Measurements from ENCODE around the gene TMEM89.
A peak's percentile ranks its signal among the peaks of the same experiment; 100 is the strongest.

TMEM89 gene

DNA sequence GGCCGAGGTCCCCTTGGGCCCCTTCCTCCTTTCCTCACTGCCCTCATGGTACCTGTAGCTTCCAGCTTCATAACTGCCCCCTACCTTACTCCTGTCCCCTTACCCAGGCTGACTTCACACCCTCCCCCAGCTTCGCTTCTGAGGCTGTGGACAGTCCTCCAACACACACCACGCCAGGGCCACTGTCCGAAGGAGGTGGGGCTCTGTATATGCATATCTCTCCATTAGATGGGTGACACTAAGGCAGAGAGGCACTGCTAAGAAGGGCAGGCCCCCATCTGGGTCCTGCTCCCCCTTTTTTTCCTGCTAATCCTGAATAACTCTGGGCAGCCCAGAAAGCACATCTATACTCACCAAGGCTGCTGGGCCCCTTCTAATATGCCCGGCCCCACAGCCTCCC, 25.4 kb downstream of the TMEM89 start:
- Histone ChIP-seq H3K4me1 (ENCODE audit: insufficient read depth, low read length) (peaks cover 19% of the 10 kb centered on the region), H3K27ac (ENCODE audit: low read depth, low read length) (peak overlapping the region; percentile 62), H3K9ac (ENCODE audit: low read depth, low read length) (peak overlapping the region; percentile 22; the same call in 1 of the 2 replicates), H3K4me3 (ENCODE audit: low read length) (no peak overlapping the region), H3K9me3 (ENCODE audit: insufficient read depth, low read depth, low read length) (no peaks in the 10 kb centered on the region), H3K36me3 (ENCODE audit: insufficient read depth, low read length) (peaks cover 40% of the 10 kb centered on the region), H3K27me3 (ENCODE audit: insufficient read depth, low read length) (peaks cover 17% of the 10 kb centered on the region; the same call in 1 of the 2 replicates)
- 62% methylated on average over 5 of the region's 5 CpGs for WGBS

DNA sequence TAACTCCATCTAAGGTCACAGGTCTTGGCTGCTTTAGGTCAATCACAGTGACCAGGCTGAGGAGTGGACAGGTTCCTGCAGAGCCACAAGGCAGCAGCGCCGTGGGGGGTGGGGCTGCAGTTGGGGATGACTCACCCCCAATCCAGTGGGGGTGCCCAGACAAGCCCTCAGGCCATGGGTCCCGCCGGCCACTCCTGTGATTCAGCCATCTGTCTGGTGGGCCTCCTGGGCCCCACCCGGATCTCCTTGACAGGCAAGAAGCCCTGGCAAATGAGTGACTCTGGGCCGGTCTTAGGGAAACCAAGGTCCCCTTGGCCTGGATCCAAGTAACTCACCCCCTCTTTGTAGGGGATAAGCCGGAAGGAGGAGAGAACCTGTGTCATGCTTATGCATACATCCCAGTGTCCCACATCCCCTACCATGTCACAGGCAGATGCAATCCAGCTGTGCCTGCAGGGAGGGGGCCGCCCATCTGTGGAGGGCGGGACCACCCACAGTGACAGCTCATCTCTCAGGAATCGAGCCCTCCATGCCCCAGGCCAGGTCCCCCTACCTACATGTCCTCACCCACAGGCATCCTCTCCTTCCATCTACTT, 25.9 kb downstream of the TMEM89 start:
- Histone ChIP-seq H3K9ac (ENCODE audit: low read depth, low read length) (peak overlapping the region; percentile 22; the same call in 1 of the 2 replicates), H3K4me1 (ENCODE audit: insufficient read depth, low read length) (peaks cover 19% of the 10 kb centered on the region), H3K36me3 (ENCODE audit: insufficient read depth, low read length) (peaks cover 35% of the 10 kb centered on the region), H3K27me3 (ENCODE audit: insufficient read depth, low read length) (peaks cover 17% of the 10 kb centered on the region; the same call in 1 of the 2 replicates), H3K27ac (ENCODE audit: low read depth, low read length) (peak overlapping the region; percentile 80), H3K9me3 (ENCODE audit: insufficient read depth, low read depth, low read length) (no peaks in the 10 kb centered on the region), H3K4me3 (ENCODE audit: low read length) (peak overlapping the region; percentile 58)
- 11% methylated on average over 9 of the region's 10 CpGs for WGBS

DNA sequence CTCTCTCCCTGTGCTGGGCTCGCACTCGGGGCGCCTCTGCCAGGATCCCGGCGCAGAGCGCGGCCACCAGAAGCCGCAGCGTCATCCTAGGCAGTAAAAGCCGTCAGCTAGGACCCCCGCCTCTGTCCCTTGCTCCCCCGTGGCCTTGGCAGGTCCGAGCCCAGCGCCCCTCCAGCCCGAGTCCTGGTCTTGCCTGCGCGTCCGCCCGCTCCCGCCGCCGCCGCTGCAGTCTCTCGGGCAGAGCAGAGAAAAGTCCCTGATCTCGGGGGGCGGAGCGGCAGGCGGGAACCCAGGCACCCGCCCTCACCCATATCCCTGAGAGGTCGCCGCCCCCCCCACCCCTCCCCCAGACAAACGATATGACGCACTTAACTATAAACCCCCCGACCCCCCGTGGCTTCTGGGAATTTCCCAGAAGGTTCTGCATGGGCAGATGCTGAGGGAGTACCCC, 26.5 kb downstream of the TMEM89 start, which contains the start of gene COL7A1:
COL7A1 (minus strand) TSS at position 255 of the 451 bp plus-strand sequence; CDS start at position 85, 170 bp downstream.
- peaks cover 17% of the 10 kb centered on the region; the same call in 1 of the 2 replicates for H3K27me3 ChIP-seq (ENCODE audit: insufficient read depth, low read length)
- peaks cover 19% of the 10 kb centered on the region for H3K4me1 ChIP-seq (ENCODE audit: insufficient read depth, low read length)
- H3K9me3 ChIP-seq (ENCODE audit: insufficient read depth, low read depth, low read length), result no peaks in the 10 kb centered on the region
- peak within 1 kb of the TSS; percentile 80 for H3K27ac ChIP-seq (ENCODE audit: low read depth, low read length)
- peaks cover 30% of the 10 kb centered on the region for H3K36me3 ChIP-seq (ENCODE audit: insufficient read depth, low read length)
- H3K9ac ChIP-seq (ENCODE audit: low read depth, low read length), result peak within 1 kb of the TSS; percentile 73
- H3K4me3 ChIP-seq (ENCODE audit: low read length), result peak within 1 kb of the TSS; percentile 58
- 2% methylated on average over 35 of the region's 35 CpGs for WGBS

DNA sequence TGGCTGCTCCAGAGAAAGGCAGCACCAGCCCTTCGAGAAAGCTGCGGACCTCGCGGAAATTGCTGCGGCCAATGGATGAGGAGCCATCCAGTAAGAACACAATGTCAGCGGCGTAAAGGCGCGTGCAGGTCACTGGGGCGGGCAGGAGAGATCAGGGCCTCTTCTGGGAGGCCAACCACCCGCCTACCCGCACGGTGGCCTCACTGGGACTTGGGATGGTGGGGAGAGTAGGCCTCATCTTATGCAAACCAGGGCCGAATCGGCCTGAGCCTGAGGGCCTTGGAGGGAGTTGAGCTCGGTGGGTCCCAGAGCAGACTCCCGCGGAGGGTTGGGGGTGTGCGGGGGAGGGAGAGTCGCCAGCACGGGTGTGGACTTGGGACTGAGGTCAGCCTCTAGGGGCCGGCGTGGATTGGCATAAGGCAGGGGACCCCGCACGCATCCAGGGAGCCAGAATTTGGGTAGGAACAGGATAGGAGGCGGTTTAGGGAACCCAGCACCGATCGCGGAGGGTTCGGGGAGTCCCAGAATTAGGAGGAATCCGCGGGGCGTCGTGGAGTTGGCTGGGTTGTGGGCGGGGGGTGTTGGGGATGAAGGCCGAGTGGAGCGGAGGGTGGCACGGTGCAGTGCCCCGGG, 27.0 kb downstream of the TMEM89 start:
- peaks cover 19% of the 10 kb centered on the region for H3K4me1 ChIP-seq (ENCODE audit: insufficient read depth, low read length)
- 15% methylated on average over 39 of the region's 39 CpGs for WGBS
- H3K36me3 ChIP-seq (ENCODE audit: insufficient read depth, low read length), result peaks cover 24% of the 10 kb centered on the region
- H3K9ac ChIP-seq (ENCODE audit: low read depth, low read length), result peak overlapping the region; percentile 73
- peak overlapping the region; percentile 63; the same call in 1 of the 2 replicates for H3K27ac ChIP-seq (ENCODE audit: low read depth, low read length)
- peaks cover 17% of the 10 kb centered on the region; the same call in 1 of the 2 replicates for H3K27me3 ChIP-seq (ENCODE audit: insufficient read depth, low read length)
- H3K4me3 ChIP-seq (ENCODE audit: low read length), result peak overlapping the region; percentile 58
- no peaks in the 10 kb centered on the region for H3K9me3 ChIP-seq (ENCODE audit: insufficient read depth, low read depth, low read length)

DNA sequence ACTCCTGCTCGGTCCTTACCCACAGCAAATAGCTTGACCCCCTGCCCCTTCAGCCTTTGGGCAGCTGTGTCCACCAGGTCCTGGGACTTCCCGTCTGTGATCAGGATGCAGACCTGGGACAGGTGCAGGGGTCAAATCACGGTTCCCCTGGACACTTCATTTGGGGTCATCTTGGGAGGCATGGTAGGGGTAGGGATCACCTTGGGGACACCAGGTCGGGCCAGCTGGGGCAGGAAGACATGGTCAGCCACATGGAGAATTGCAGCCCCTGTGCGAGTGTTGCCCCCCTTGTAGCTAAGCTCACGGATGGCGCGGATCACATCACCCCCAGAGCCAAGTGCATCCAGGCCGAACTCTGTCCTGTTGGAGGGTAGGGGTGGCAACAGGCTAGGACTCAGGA, 28.2 kb downstream of the TMEM89 start:
- Histone ChIP-seq H3K27ac (ENCODE audit: low read depth, low read length) (no peak overlapping the region), H3K9me3 (ENCODE audit: insufficient read depth, low read depth, low read length) (no peaks in the 10 kb centered on the region), H3K36me3 (ENCODE audit: insufficient read depth, low read length) (peaks cover 15% of the 10 kb centered on the region), H3K27me3 (ENCODE audit: insufficient read depth, low read length) (peaks cover 17% of the 10 kb centered on the region; the same call in 1 of the 2 replicates), H3K4me3 (ENCODE audit: low read length) (no peak overlapping the region), H3K9ac (ENCODE audit: low read depth, low read length) (no peak overlapping the region), H3K4me1 (ENCODE audit: insufficient read depth, low read length) (peaks cover 19% of the 10 kb centered on the region)
- WGBS, result 95% methylated on average over 9 of the region's 9 CpGs

DNA sequence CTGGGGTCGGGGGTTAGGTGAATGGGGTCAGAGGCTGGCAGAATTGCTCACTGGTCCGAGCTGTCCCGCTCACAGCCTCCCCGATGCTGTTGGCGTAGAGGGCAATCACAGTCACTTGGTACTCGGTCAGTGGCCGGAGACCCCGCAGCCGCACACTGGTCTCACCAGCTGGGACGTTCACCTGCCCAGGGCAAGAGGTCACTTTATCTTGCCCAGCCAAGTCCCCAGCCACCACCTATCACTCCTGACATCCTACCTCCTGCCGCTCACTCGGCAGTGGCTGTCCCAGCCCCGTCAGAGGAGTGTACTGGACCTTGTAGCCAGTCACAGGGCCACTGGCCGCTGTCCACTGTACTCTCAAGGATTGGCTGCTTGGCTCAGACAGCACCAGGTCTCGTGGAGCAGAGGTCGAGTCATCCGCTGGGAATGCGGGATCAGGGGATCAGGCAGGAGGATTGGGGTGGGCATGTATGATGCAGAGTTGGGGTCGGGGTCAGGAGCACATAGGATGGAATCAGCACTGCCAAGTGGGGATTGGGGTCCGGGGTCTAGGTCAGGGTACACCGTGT, 29.0 kb downstream of the TMEM89 start:
- Histone ChIP-seq H3K27ac (ENCODE audit: low read depth, low read length) (no peak overlapping the region), H3K9ac (ENCODE audit: low read depth, low read length) (no peak overlapping the region), H3K9me3 (ENCODE audit: insufficient read depth, low read depth, low read length) (no peaks in the 10 kb centered on the region), H3K27me3 (ENCODE audit: insufficient read depth, low read length) (peaks cover 17% of the 10 kb centered on the region; the same call in 1 of the 2 replicates), H3K36me3 (ENCODE audit: insufficient read depth, low read length) (peaks cover 9% of the 10 kb centered on the region), H3K4me1 (ENCODE audit: insufficient read depth, low read length) (peaks cover 19% of the 10 kb centered on the region), H3K4me3 (ENCODE audit: low read length) (no peak overlapping the region)
- WGBS, result 94% methylated on average over 21 of the region's 21 CpGs

DNA sequence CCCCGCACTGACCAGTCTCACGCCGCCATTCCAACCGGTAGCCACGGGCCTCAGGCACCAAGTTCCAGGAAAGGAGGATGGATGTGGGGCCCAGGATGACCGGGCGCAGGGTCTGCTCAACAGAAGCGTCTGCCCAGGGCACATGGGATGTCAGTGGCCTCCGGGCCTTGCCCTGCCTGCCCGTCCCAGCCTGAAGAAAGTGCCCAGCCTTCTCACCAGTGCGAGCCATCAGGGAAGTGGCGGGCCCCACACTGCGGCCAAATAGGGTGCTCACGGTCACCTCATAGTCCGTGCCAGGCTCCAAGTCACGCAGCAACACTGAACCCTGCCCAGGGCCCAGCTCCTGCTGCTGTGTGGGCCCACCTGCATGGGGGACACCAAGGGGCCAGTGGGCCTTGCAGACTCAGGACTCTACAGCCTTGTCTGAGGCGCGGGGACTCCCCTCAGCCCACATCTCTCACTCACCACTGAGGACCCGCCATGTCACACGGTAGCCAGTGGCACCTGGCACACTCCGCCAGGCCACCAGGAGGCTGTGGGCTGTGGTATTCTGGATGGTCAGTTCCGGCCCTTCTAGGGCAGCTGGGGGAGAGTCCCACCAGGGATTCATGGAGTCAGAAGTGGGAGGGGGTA, 29.6 kb downstream of the TMEM89 start:
- peaks cover 10% of the 10 kb centered on the region for H3K36me3 ChIP-seq (ENCODE audit: insufficient read depth, low read length)
- H3K4me3 ChIP-seq (ENCODE audit: low read length), result no peak overlapping the region
- H3K27me3 ChIP-seq (ENCODE audit: insufficient read depth, low read length), result peaks cover 17% of the 10 kb centered on the region; the same call in 1 of the 2 replicates
- H3K9ac ChIP-seq (ENCODE audit: low read depth, low read length), result no peak overlapping the region
- H3K9me3 ChIP-seq (ENCODE audit: insufficient read depth, low read depth, low read length), result no peaks in the 10 kb centered on the region
- peaks cover 19% of the 10 kb centered on the region for H3K4me1 ChIP-seq (ENCODE audit: insufficient read depth, low read length)
- WGBS, result 95% methylated on average over 22 of the region's 22 CpGs
- no peak overlapping the region for H3K27ac ChIP-seq (ENCODE audit: low read depth, low read length)

DNA sequence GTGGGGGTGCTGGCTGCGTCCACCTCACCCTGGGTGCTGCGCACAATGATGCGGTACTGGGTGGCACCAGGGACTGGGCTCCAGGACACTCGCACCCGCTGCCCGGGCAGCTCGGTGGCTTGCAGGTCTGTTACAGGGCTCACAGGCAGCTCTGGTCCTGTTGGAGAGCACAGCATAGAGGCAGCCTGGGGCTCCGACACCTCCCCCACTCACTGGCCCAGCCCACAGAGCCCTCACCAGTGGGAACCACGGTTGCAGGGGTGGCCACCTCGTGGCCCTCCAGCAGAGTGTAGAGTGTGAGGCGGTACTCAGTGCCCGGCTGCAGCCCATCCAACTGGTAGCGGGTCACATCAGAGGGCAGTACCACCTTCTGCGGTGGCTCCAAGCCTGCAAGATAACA, 30.1 kb downstream of the TMEM89 start:
- peaks cover 15% of the 10 kb centered on the region for H3K36me3 ChIP-seq (ENCODE audit: insufficient read depth, low read length)
- no peaks in the 10 kb centered on the region for H3K9me3 ChIP-seq (ENCODE audit: insufficient read depth, low read depth, low read length)
- H3K4me1 ChIP-seq (ENCODE audit: insufficient read depth, low read length), result peaks cover 18% of the 10 kb centered on the region
- no peak overlapping the region for H3K27ac ChIP-seq (ENCODE audit: low read depth, low read length)
- H3K27me3 ChIP-seq (ENCODE audit: insufficient read depth, low read length), result peaks cover 17% of the 10 kb centered on the region; the same call in 1 of the 2 replicates
- 92% methylated on average over 14 of the region's 14 CpGs for WGBS
- H3K4me3 ChIP-seq (ENCODE audit: low read length), result no peak overlapping the region
- H3K9ac ChIP-seq (ENCODE audit: low read depth, low read length), result no peak overlapping the region

DNA sequence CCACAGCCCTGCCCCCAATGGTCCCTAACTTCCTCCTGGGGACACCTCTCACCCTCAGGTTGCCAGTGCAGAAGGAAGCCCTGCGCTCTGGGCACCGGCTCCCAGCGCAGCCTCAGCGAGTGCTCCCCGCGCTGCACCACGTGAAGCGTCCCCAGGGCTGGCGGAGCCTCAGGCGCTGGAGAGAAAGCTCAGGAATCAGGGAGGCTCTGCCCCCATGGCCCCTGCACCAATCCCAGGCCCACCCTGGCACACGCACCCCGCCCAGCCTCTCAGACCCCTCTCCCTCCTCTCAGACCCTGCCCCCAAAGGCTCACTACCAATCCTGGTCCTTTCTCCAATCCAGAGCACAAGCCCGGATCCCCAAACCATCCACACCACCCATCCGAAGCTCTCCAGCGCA, 33.3 kb downstream of the TMEM89 start:
- no peaks in the 10 kb centered on the region for H3K27me3 ChIP-seq (ENCODE audit: insufficient read depth, low read length)
- WGBS, result 95% methylated on average over 15 of the region's 15 CpGs
- no peaks in the 10 kb centered on the region for H3K4me1 ChIP-seq (ENCODE audit: insufficient read depth, low read length)
- H3K36me3 ChIP-seq (ENCODE audit: insufficient read depth, low read length), result peaks cover 29% of the 10 kb centered on the region
- no peak overlapping the region for H3K4me3 ChIP-seq (ENCODE audit: low read length)
- no peak overlapping the region for H3K9ac ChIP-seq (ENCODE audit: low read depth, low read length)
- H3K27ac ChIP-seq (ENCODE audit: low read depth, low read length), result no peak overlapping the region
- H3K9me3 ChIP-seq (ENCODE audit: insufficient read depth, low read depth, low read length), result no peaks in the 10 kb centered on the region

DNA sequence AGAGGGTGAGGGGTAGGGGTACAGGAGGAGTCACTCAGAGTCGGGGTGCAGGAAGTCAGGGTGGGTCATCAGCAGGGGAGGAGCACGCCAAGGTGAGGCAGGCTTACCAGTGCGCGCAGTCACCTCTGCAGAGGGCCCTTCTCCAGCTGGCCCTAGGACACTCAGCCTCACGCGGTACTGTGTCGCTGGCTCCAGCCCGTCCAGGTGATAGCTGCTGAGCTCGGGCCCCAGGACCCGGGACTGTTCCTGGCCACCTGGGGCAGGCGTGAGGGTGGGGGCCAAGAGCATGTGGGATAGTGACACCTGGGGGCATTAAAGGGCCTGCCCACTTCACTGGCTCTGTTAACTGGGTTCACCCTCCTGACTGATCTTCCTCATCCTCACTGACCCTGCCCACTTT, 33.9 kb downstream of the TMEM89 start:
- no peaks in the 10 kb centered on the region for H3K9me3 ChIP-seq (ENCODE audit: insufficient read depth, low read depth, low read length)
- WGBS, result 92% methylated on average over 11 of the region's 11 CpGs
- H3K9ac ChIP-seq (ENCODE audit: low read depth, low read length), result no peak overlapping the region
- H3K27ac ChIP-seq (ENCODE audit: low read depth, low read length), result no peak overlapping the region
- no peaks in the 10 kb centered on the region for H3K4me1 ChIP-seq (ENCODE audit: insufficient read depth, low read length)
- H3K27me3 ChIP-seq (ENCODE audit: insufficient read depth, low read length), result no peaks in the 10 kb centered on the region
- peaks cover 32% of the 10 kb centered on the region for H3K36me3 ChIP-seq (ENCODE audit: insufficient read depth, low read length)
- no peak overlapping the region for H3K4me3 ChIP-seq (ENCODE audit: low read length)

DNA sequence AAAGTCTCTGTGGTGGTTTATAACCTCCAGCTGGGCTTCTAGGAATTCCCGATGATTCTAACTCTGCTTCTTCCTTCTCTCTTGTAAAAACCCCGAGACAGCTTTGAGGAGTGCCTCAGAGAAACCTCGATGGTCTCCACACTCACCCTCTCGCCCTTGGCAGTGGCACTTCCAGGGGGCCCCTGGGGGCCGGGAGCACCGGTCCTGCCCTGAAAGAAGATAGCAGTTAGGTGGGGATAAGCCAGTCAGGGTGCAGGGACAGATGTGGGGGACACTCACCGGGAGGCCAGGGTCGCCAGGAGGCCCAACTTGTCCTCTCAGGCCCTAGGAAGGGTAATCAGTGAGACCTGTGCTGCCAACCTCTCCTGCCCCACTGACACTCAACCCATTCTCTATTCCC, 36.2 kb downstream of the TMEM89 start:
- no peak overlapping the region for H3K27ac ChIP-seq (ENCODE audit: low read depth, low read length)
- H3K27me3 ChIP-seq (ENCODE audit: insufficient read depth, low read length), result no peaks in the 10 kb centered on the region
- H3K36me3 ChIP-seq (ENCODE audit: insufficient read depth, low read length), result peaks cover 28% of the 10 kb centered on the region
- H3K4me3 ChIP-seq (ENCODE audit: low read length), result no peak overlapping the region
- no peak overlapping the region for H3K9ac ChIP-seq (ENCODE audit: low read depth, low read length)
- H3K9me3 ChIP-seq (ENCODE audit: insufficient read depth, low read depth, low read length), result no peaks in the 10 kb centered on the region
- 94% methylated on average over 8 of the region's 8 CpGs for WGBS
- H3K4me1 ChIP-seq (ENCODE audit: insufficient read depth, low read length), result no peaks in the 10 kb centered on the region

All from HUES64 (cell line).